IMR-90 (cell line): ENCODE measurements around the gene SLC2A2. TPM values are rescaled to one million over a fixed set of nuclear protein-coding genes. Genes with fewer than 3 reads are reported as not detected.

Source experiments
- ATAC-seq: fragments of 200-7000 bp; cut with Tn5 transposase; 2 replicates; pipeline ENCODE4 v1.9.1; 2020; ENCODE audit warnings: low read depth, mild to moderate bottlenecking, moderate library complexity
- BruUV-seq: library from RNA; stranded (reverse); fragments of 400-500 nt; replicated peaks from 2 replicates; lab custom pipeline; 2021; lab: Mats Ljungman, UMichigan
- CTCF ChIA-PET: fragments of 300-600 bp; formaldehyde crosslinking; extraction: SDS; loops from one replicate; lab custom pipeline; 2021; ENCODE audit warnings: antibody characterized with exemption; lab: Yijun Ruan, JAX
- POLR2A ChIA-PET: fragments of 300-600 bp; sonication (Branson Sonifier 250); formaldehyde crosslinking; loops from one replicate; lab custom pipeline; 2022; ENCODE audit warnings: antibody characterized with exemption; ENCODE audit not compliant: unreplicated experiment; lab: Charles Lee
- DNase-seq: peaks from one replicate; pipeline ENCODE4 v3.0.0; 2013
- H2AFZ ChIP-seq: replicated peaks from 2 replicates; pipeline ENCODE3; 2013; ENCODE audit warnings: low read length, mild to moderate bottlenecking; ENCODE audit not compliant: poor library complexity
- H2AK5ac ChIP-seq: 2 replicates; pipeline ENCODE4 v1.6.1; 2013; ENCODE audit warnings: low read depth, low read length, inconsistent platforms
- H2AK9ac ChIP-seq: replicated peaks from 2 replicates; pipeline ENCODE3; 2013; ENCODE audit warnings: mild to moderate bottlenecking, low read depth, low read length, moderate library complexity; ENCODE audit not compliant: poor library complexity
- H2BK120ac ChIP-seq: 2 replicates; pipeline ENCODE4 v1.6.1; 2013; ENCODE audit warnings: low read depth, low read length, inconsistent platforms
- H2BK15ac ChIP-seq: 3 replicates; pipeline ENCODE4 v1.6.1; 2013; ENCODE audit warnings: low read depth, low read length, inconsistent platforms
- H2BK20ac ChIP-seq: 2 replicates; pipeline ENCODE4 v1.6.1; 2013; ENCODE audit warnings: low read depth, mild to moderate bottlenecking, inconsistent platforms, low read length, moderate library complexity
- H2BK5ac ChIP-seq: 2 replicates; pipeline ENCODE4 v1.6.1; 2013; ENCODE audit warnings: mild to moderate bottlenecking, low read depth, low read length, inconsistent platforms; ENCODE audit not compliant: poor library complexity, severe bottlenecking
- H3K14ac ChIP-seq: replicated peaks from 2 replicates; pipeline ENCODE4 v1.6.1; 2013; ENCODE audit warnings: low read depth, low read length, inconsistent platforms
- H3K18ac ChIP-seq: 2 replicates; pipeline ENCODE4 v1.6.1; 2013; ENCODE audit warnings: low read depth, low read length, control low read depth
- H3K23ac ChIP-seq: 2 replicates; pipeline ENCODE4 v1.6.1; 2013; ENCODE audit warnings: low read depth, low read length, inconsistent platforms
- H3K27ac ChIP-seq: 2 replicates; pipeline ENCODE4 v1.5.1; 2013; ENCODE audit warnings: mild to moderate bottlenecking, control low read depth, low read length; ENCODE audit not compliant: insufficient read depth
- H3K27me3 ChIP-seq: 2 replicates; pipeline ENCODE4 v1.6.1; 2013; ENCODE audit warnings: low read length; ENCODE audit not compliant: control insufficient read depth, insufficient read depth
- H3K36me3 ChIP-seq: 2 replicates; pipeline ENCODE4 v1.6.1; 2013; ENCODE audit warnings: low read length, mixed read lengths; ENCODE audit not compliant: control insufficient read depth, insufficient read depth
- H3K4ac ChIP-seq: 2 replicates; pipeline ENCODE4 v1.6.1; 2013; ENCODE audit warnings: low read depth, low read length, inconsistent platforms
- H3K4me1 ChIP-seq: 2 replicates; pipeline ENCODE4 v1.6.1; 2013; ENCODE audit warnings: low read length, mixed read lengths; ENCODE audit not compliant: control insufficient read depth, insufficient read depth
- H3K4me2 ChIP-seq: 2 replicates; pipeline ENCODE4 v1.6.1; 2013; ENCODE audit warnings: low read depth, mild to moderate bottlenecking, control low read depth, low read length, moderate library complexity
- H3K4me3 ChIP-seq: 2 replicates; pipeline ENCODE4 v1.5.1; 2013; ENCODE audit warnings: low read depth, mild to moderate bottlenecking, control low read depth, low read length, moderate library complexity; ENCODE audit not compliant: insufficient read depth
- H3K56ac ChIP-seq: 2 replicates; pipeline ENCODE4 v1.6.1; 2013; ENCODE audit warnings: low read length, inconsistent platforms; ENCODE audit not compliant: insufficient read depth; ENCODE audit errors: extremely low read depth
- H3K79me1 ChIP-seq, 2 experiments: 2 replicates each; pipeline ENCODE4 v1.6.1; 2013; ENCODE audit warnings: low read length in 2 of 2, inconsistent platforms in 1 of 2, low read depth in 1 of 2
- H3K9ac ChIP-seq: 2 replicates; pipeline ENCODE4 v1.6.1; 2013; ENCODE audit warnings: low read depth, low read length, control low read depth
- H3K9me1 ChIP-seq: 2 replicates; pipeline ENCODE4 v1.6.1; 2013; ENCODE audit warnings: low read length, inconsistent platforms; ENCODE audit not compliant: insufficient read depth
- H3K9me3 ChIP-seq: 2 replicates; pipeline ENCODE4 v1.6.1; 2013; ENCODE audit warnings: low read length; ENCODE audit not compliant: control insufficient read depth, insufficient read depth
- H4K20me1 ChIP-seq: 2 replicates; pipeline ENCODE4 v1.6.1; 2013; ENCODE audit warnings: low read length, inconsistent platforms; ENCODE audit not compliant: insufficient read depth
- H4K5ac ChIP-seq: 2 replicates; pipeline ENCODE4 v1.6.1; 2013; ENCODE audit warnings: mild to moderate bottlenecking, low read depth, low read length, control low read depth
- H4K8ac ChIP-seq, 2 experiments: 2 replicates each; pipeline ENCODE4 v1.6.1; 2013; ENCODE audit warnings: low read depth in 2 of 2, low read length in 2 of 2, control low read depth in 1 of 2, inconsistent platforms in 1 of 2
- H4K91ac ChIP-seq: 2 replicates; pipeline ENCODE4 v1.6.1; 2013; ENCODE audit warnings: low read depth, low read length, inconsistent platforms; ENCODE audit not compliant: insufficient read depth
- BHLHE40 ChIP-seq: fragments of 150-350 bp; IDR thresholded peaks from 2 replicates; pipeline ENCODE4 v1.6.1; 2016; ENCODE audit warnings: mild to moderate bottlenecking, low read depth, low read length
- RAD21 ChIP-seq: IDR thresholded peaks from 2 replicates; pipeline ENCODE4 v1.6.1; 2012; ENCODE audit warnings: low read length, improper control_type of control experiment
- RCOR1 ChIP-seq: IDR thresholded peaks from 2 replicates; pipeline ENCODE4 v1.6.1; 2012; ENCODE audit warnings: mild to moderate bottlenecking, low read length, improper control_type of control experiment; ENCODE audit not compliant: insufficient replicate concordance
- USF2 ChIP-seq: fragments of 150-350 bp; IDR thresholded peaks from 2 replicates; pipeline ENCODE4 v1.6.1; 2017; ENCODE audit warnings: mild to moderate bottlenecking, antibody characterized with exemption, low read length, low read depth
- WGBS, 2 experiments: methylation state at CpG; one replicate each; pipeline versions ENCODE4 v1.1.5 to v1.1.7; 2013; ENCODE audit warnings: missing lambda C conversion rate in 2 of 2; ENCODE audit not compliant: insufficient read length in 1 of 2; ENCODE audit errors: extremely low coverage in 2 of 2; 5-methylcytosine and 5-hydroxymethylcytosine counted together
- dilution Hi-C: fragments of 300-500 bp; cut with HindIII; formaldehyde crosslinking; loops from one replicate; pipeline ENCODE4 v1.14.3; 2018; ENCODE audit warnings: low sequenced_read_pairs; ENCODE audit not compliant: unreplicated experiment
- in situ Hi-C: fragments of 300-500 bp; cut with MboI; formaldehyde crosslinking; loops from 3 replicates; pipeline ENCODE4 v1.14.3; 2019; ENCODE audit warnings: low sequenced_read_pairs, inconsistent platforms, mixed read lengths
- intact Hi-C: fragments of 100-400 bp; cut with micrococcal nuclease; formaldehyde crosslinking; loops from 2 replicates; pipeline ENCODE4 v1.10.0; 2022
- polyA plus RNA-seq, 3 experiments: library from polyadenylated mRNA; depleted of rRNA; stranded (reverse); fragments of >200 nt; gene quantifications; 2 replicates each; pipeline ENCODE4 v1.2.3, GENCODE V29; 2012; ENCODE audit warnings: low replicate concordance in 1 of 3
- total RNA-seq: library from RNA; depleted of rRNA; stranded (reverse); fragments of >200 nt; gene quantifications from 2 replicates; pipeline ENCODE4 v1.2.3, GENCODE V29; 2012

The SLC2A2 gene
- total and polyA plus RNA-seq, 2 of the 4 experiments (the other 2 are of a cell fraction): not detected

GRCh38 chr3:171005648-171006047 lies 20.9 kb downstream of the SLC2A2 start:
- no peak overlapping the region for H4K8ac ChIP-seq
- BruUV-seq: no TSS peak
- H3K56ac ChIP-seq: no peak overlapping the region
- WGBS, 2 experiments: no CpG with 5 or more reads among the region's 4 CpGs
- dilution Hi-C loops (no loop called here), intact Hi-C loops (no loop called here), in situ Hi-C loops (no loop called here)
- no peak for ATAC-seq
- no peak overlapping the region for H2AK9ac ChIP-seq
- no peak for DNase-seq
- H3K4me2 ChIP-seq: no peak overlapping the region
- peaks cover 4% of the 10 kb centered on the region; the same call in 1 of the 2 replicates for H3K4me1 ChIP-seq
- H3K9ac ChIP-seq: no peak overlapping the region
- H3K36me3 ChIP-seq: no peaks in the 10 kb centered on the region
- no peak overlapping the region for H3K27ac ChIP-seq
- no peak overlapping the region for H3K4ac ChIP-seq
- H2BK15ac ChIP-seq: no peak overlapping the region
- no peak overlapping the region for H3K23ac ChIP-seq
- no peak overlapping the region for H2BK20ac ChIP-seq
- H2BK5ac ChIP-seq: no peak overlapping the region
- no peak overlapping the region for H3K4me3 ChIP-seq
- no peak overlapping the region for H3K14ac ChIP-seq
- no peak overlapping the region for H2BK120ac ChIP-seq
- H2AK5ac ChIP-seq: no peak overlapping the region
- H3K27me3 ChIP-seq: no peaks in the 10 kb centered on the region
- H4K5ac ChIP-seq: no peak overlapping the region
- H3K9me1 ChIP-seq: peaks cover 3% of the 10 kb centered on the region; the same call in 1 of the 2 replicates
- no peak overlapping the region for H3K18ac ChIP-seq
- H3K79me1 ChIP-seq: no peaks in the 10 kb centered on the region
- POLR2A ChIA-PET: no interaction called here
- H3K9me3 ChIP-seq: no peaks in the 10 kb centered on the region
- TF ChIP-seq USF2 (no peak), RCOR1 (no peak), BHLHE40 (no peak), RAD21 (no peak)
- no peaks in the 10 kb centered on the region for H4K20me1 ChIP-seq
- H2AFZ ChIP-seq: no peak overlapping the region
- no peak overlapping the region for H4K91ac ChIP-seq
- CTCF ChIA-PET: no interaction called here
